HG02852 (cell line): Measurements from ENCODE around the gene CXXC5.

Experiments
- ATAC-seq: cut with Tn5 transposase; IDR thresholded peaks from one replicate; pipeline ENCODE4 v1.9.1; 2021; ENCODE audit warnings: mild to moderate bottlenecking, moderate library complexity; ENCODE audit not compliant: unreplicated experiment

Gene CXXC5

GRCh38 chr5:139650689-139651042 lies 2.5 kb downstream of the CXXC5 start:
- no peak for ATAC-seq

GRCh38 chr5:139651043-139651834 lies 3.1 kb downstream of the CXXC5 start:
- ATAC-seq, result no peak

- peak; percentile 30 for ATAC-seq
Measured at GRCh38 chr5:139651853-139652787, 4.0 kb downstream of the CXXC5 start.

- ATAC-seq, result peak; percentile 31
Measured at GRCh38 chr5:139652788-139653241, 4.7 kb downstream of the CXXC5 start.

- no peak for ATAC-seq
Measured at GRCh38 chr5:139653616-139654015, 5.5 kb downstream of the CXXC5 start.

GRCh38 chr5:139654464-139654863 lies 6.3 kb downstream of the CXXC5 start:
- no peak for ATAC-seq

- ATAC-seq, result no peak
Measured at GRCh38 chr5:139654871-139655491, 6.8 kb downstream of the CXXC5 start.

GRCh38 chr5:139655727-139656271 lies 7.7 kb downstream of the CXXC5 start:
- ATAC-seq, result no peak

- ATAC-seq, result no peak
Measured at GRCh38 chr5:139657363-139658321, 9.5 kb downstream of the CXXC5 start.

- ATAC-seq, result no peak
Measured at GRCh38 chr5:139658501-139658927, 10.4 kb downstream of the CXXC5 start.

GRCh38 chr5:139658928-139659667 lies 10.9 kb downstream of the CXXC5 start:
- no peak for ATAC-seq

- no peak for ATAC-seq
Measured at GRCh38 chr5:139659695-139660101, 11.5 kb downstream of the CXXC5 start.

GRCh38 chr5:139660105-139660922 lies 12.2 kb downstream of the CXXC5 start:
- ATAC-seq, result no peak

- ATAC-seq, result no peak
Measured at GRCh38 chr5:139660923-139661814, 13.0 kb downstream of the CXXC5 start.

GRCh38 chr5:139662617-139663016 lies 14.5 kb downstream of the CXXC5 start:
- no peak for ATAC-seq

GRCh38 chr5:139663207-139664085 lies 15.3 kb downstream of the CXXC5 start:
- no peak for ATAC-seq
